ENCODE measurements around the gene FGF14.
"Not testable (repeated sequence)": the region's sequence is repeated elsewhere in the genome, so short reads cannot be mapped to it uniquely, and the experiment has no call there.

The FGF14 gene

DNA sequence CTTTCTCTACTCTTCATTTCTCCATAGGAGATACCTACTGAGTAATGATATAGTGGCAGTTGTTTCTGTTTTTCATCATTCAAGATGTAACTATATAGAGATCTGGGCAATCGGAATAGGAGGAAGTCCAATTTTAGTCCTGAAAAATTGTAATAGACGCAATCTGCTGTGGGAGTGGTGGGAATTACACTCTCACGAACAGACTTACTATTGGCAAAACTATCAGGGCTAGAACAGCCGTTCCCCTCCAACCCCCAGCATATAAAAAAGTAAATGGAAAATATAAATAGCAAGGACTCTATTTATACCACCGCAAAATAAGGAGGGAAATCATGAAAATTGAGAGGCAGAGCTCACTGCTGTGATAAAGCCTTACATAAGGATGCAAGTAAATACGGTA is 330.1 kb downstream of the FGF14 start:
- Histone ChIP-seq H3K4me2 (ENCODE audit: low read length) (no peak overlapping the region), H3K36me3 (ENCODE audit: control insufficient read depth, low read length) (no peaks in the 10 kb centered on the region)

GRCh38 chr13:102068323-102068722 is 333.5 kb downstream of the FGF14 start:
- H3K9me3 ChIP-seq (ENCODE audit: control insufficient read depth, insufficient read depth, low read length); H3K36me3 ChIP-seq (ENCODE audit: control insufficient read depth, low read length); H3K79me2 ChIP-seq (ENCODE audit: control insufficient read depth, low read length); H4K20me1 ChIP-seq (ENCODE audit: control insufficient read depth, insufficient read depth, low read depth, low read length); H3K27ac ChIP-seq (ENCODE audit: low read depth, low read length); H3K9me2 ChIP-seq (replicated peaks; ENCODE audit: control insufficient read depth, low read length); H3K4me1 ChIP-seq (ENCODE audit: control insufficient read depth, low read length); H3K4me2 ChIP-seq (ENCODE audit: low read length); H3K4me3 ChIP-seq (ENCODE audit: low read length); H3K27me3 ChIP-seq (ENCODE audit: control insufficient read depth, low read length); H3F3A ChIP-seq (ENCODE audit: control insufficient read depth, insufficient read depth): not testable (repeated sequence)

More for the DNA sequence above, 330.1 kb downstream of the FGF14 start:
- Histone ChIP-seq H3K27ac (ENCODE audit: low read depth, low read length) (no peak overlapping the region), H3K9me2 (replicated peaks; ENCODE audit: control insufficient read depth, low read length) (no peaks in the 10 kb centered on the region), H3K4me3 (ENCODE audit: low read length) (no peak overlapping the region), H3F3A (ENCODE audit: control insufficient read depth, insufficient read depth) (no peaks in the 10 kb centered on the region), H3K9me3 (ENCODE audit: control insufficient read depth, insufficient read depth, low read length) (no peaks in the 10 kb centered on the region), H3K4me1 (ENCODE audit: control insufficient read depth, low read length) (no peaks in the 10 kb centered on the region), H3K79me2 (ENCODE audit: control insufficient read depth, low read length) (no peaks in the 10 kb centered on the region), H3K27me3 (ENCODE audit: control insufficient read depth, low read length) (no peaks in the 10 kb centered on the region), H4K20me1 (ENCODE audit: control insufficient read depth, insufficient read depth, low read depth, low read length) (no peaks in the 10 kb centered on the region)
- TF ChIP-seq, protein P1, sequence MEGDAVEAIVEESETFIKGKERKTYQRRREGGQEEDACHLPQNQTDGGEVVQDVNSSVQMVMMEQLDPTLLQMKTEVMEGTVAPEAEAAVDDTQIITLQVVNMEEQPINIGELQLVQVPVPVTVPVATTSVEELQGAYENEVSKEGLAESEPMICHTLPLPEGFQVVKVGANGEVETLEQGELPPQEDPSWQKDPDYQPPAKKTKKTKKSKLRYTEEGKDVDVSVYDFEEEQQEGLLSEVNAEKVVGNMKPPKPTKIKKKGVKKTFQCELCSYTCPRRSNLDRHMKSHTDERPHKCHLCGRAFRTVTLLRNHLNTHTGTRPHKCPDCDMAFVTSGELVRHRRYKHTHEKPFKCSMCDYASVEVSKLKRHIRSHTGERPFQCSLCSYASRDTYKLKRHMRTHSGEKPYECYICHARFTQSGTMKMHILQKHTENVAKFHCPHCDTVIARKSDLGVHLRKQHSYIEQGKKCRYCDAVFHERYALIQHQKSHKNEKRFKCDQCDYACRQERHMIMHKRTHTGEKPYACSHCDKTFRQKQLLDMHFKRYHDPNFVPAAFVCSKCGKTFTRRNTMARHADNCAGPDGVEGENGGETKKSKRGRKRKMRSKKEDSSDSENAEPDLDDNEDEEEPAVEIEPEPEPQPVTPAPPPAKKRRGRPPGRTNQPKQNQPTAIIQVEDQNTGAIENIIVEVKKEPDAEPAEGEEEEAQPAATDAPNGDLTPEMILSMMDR (IDR thresholded peaks at IDR 0.05; ENCODE audit: low read depth, low read length, poor library complexity, severe bottlenecking): no peak
- TF ChIP-seq EZH2phosphoT487 (IDR thresholded peaks at IDR 0.05; ENCODE audit: borderline replicate concordance, low read length): no peak

- Histone ChIP-seq H3K4me3 (ENCODE audit: low read length) (no peak overlapping the region), H3K27ac (ENCODE audit: low read depth, low read length) (no peak overlapping the region), H3K9me2 (replicated peaks; ENCODE audit: control insufficient read depth, low read length) (no peaks in the 10 kb centered on the region), H3K36me3 (ENCODE audit: control insufficient read depth, low read length) (no peaks in the 10 kb centered on the region), H3F3A (ENCODE audit: control insufficient read depth, insufficient read depth) (no peaks in the 10 kb centered on the region), H4K20me1 (ENCODE audit: control insufficient read depth, insufficient read depth, low read depth, low read length) (no peaks in the 10 kb centered on the region), H3K79me2 (ENCODE audit: control insufficient read depth, low read length) (no peaks in the 10 kb centered on the region), H3K4me1 (ENCODE audit: control insufficient read depth, low read length) (no peaks in the 10 kb centered on the region), H3K4me2 (ENCODE audit: low read length) (no peak overlapping the region), H3K27me3 (ENCODE audit: control insufficient read depth, low read length) (no peaks in the 10 kb centered on the region), H3K9me3 (ENCODE audit: control insufficient read depth, insufficient read depth, low read length) (no peaks in the 10 kb centered on the region)
- TF ChIP-seq, protein P1 (IDR thresholded peaks at IDR 0.05; ENCODE audit: low read depth, low read length, poor library complexity, severe bottlenecking): no peak
Observed at GRCh38 chr13:102055090-102055779, 346.6 kb downstream of the FGF14 start.

DNA sequence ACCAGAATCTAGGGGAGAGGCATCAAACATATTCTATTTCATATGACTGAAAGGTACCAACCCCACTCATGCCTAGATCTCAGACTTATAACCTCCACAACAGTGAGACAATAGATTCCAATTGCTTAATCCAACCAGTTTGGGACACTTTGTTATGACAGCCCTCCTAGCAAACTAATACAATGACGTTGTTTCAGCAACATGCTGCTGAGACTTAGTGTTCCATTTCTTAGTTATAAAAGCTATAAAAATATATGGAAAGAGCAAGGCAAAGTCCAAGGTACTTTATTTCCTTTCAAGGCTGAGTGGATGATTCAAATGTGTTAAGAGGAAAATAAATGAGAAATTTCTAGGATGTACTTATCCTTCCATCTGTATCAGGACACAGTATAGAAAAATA is 352.0 kb downstream of the FGF14 start:
- Histone ChIP-seq H3F3A (ENCODE audit: control insufficient read depth, insufficient read depth) (no peaks in the 10 kb centered on the region), H3K36me3 (ENCODE audit: control insufficient read depth, low read length) (no peaks in the 10 kb centered on the region), H3K9me3 (ENCODE audit: control insufficient read depth, insufficient read depth, low read length) (no peaks in the 10 kb centered on the region), H4K20me1 (ENCODE audit: control insufficient read depth, insufficient read depth, low read depth, low read length) (no peaks in the 10 kb centered on the region), H3K9me2 (replicated peaks; ENCODE audit: control insufficient read depth, low read length) (no peaks in the 10 kb centered on the region), H3K27me3 (ENCODE audit: control insufficient read depth, low read length) (no peaks in the 10 kb centered on the region), H3K79me2 (ENCODE audit: control insufficient read depth, low read length) (no peaks in the 10 kb centered on the region), H3K4me1 (ENCODE audit: control insufficient read depth, low read length) (no peaks in the 10 kb centered on the region), H3K4me2 (ENCODE audit: low read length) (no peak overlapping the region), H3K27ac (ENCODE audit: low read depth, low read length) (no peak overlapping the region), H3K4me3 (ENCODE audit: low read length) (no peak overlapping the region)
- no peak for TF ChIP-seq EZH2phosphoT487 (IDR thresholded peaks at IDR 0.05; ENCODE audit: borderline replicate concordance, low read length)
- TF ChIP-seq, protein P1 (IDR thresholded peaks at IDR 0.05; ENCODE audit: low read depth, low read length, poor library complexity, severe bottlenecking): no peak

All from DOHH2 (cell line).